Osteoblast (primary cell): ENCODE data around the gene P4HTM. TPM values are rescaled to one million over a fixed set of nuclear protein-coding genes. Genes with fewer than 3 reads are reported as not detected.

Experiments used
- DNase-seq: peaks from one replicate; pipeline ENCODE4 v3.0.0; 2011; ENCODE audit warnings: low spot score, mixed read lengths; ENCODE audit not compliant: insufficient read length; ENCODE audit errors: missing footprints
- H2AFZ ChIP-seq: 2 replicates; pipeline ENCODE4 v1.6.0; 2011; ENCODE audit warnings: mild to moderate bottlenecking, low read length
- H3K27ac ChIP-seq: 2 replicates; pipeline ENCODE4 v1.5.1; 2011; ENCODE audit warnings: mild to moderate bottlenecking, low read depth, low read length, moderate library complexity
- H3K27me3 ChIP-seq: 2 replicates; pipeline ENCODE4 v1.6.0; 2012; ENCODE audit warnings: mild to moderate bottlenecking, control low read depth, inconsistent platforms, low read length, moderate library complexity; ENCODE audit not compliant: insufficient read depth
- H3K36me3 ChIP-seq: 2 replicates; pipeline ENCODE4 v1.5.1; 2011; ENCODE audit warnings: mild to moderate bottlenecking, low read length, control low read depth, moderate library complexity; ENCODE audit not compliant: insufficient read depth
- H3K4me1 ChIP-seq: 2 replicates; pipeline ENCODE4 v1.5.1; 2011; ENCODE audit warnings: mild to moderate bottlenecking, low read length, control low read depth, moderate library complexity; ENCODE audit not compliant: insufficient read depth
- H3K4me2 ChIP-seq: 2 replicates; pipeline ENCODE4 v1.6.0; 2011; ENCODE audit warnings: mild to moderate bottlenecking, low read length; ENCODE audit not compliant: insufficient read depth
- H3K4me3 ChIP-seq: fragments of 200-600 bp; sonication (generic); 3 replicates; pipeline ENCODE4 v1.5.1; 2012; ENCODE audit warnings: mild to moderate bottlenecking, low read length, inconsistent platforms; ENCODE audit not compliant: insufficient read depth
- H3K79me2 ChIP-seq: 2 replicates; pipeline ENCODE4 v1.6.0; 2012; ENCODE audit warnings: mild to moderate bottlenecking, low read length, control low read depth, inconsistent platforms; ENCODE audit not compliant: insufficient read depth
- H3K9me3 ChIP-seq: 2 replicates; pipeline ENCODE4 v1.5.1; 2011; ENCODE audit warnings: low read depth, low read length, control low read depth
- H4K20me1 ChIP-seq: 2 replicates; pipeline ENCODE4 v1.6.0; 2012; ENCODE audit warnings: mild to moderate bottlenecking, low read length, control low read depth; ENCODE audit not compliant: insufficient read depth
- total RNA-seq: library from RNA; depleted of rRNA; stranded (reverse); fragments of >200 nt; gene quantifications from 2 replicates; pipeline ENCODE4 v1.2.3, GENCODE V29; 2012
- TF ChIP-seq, protein P1 (sequence below): IDR thresholded peaks from 2 replicates; pipeline ENCODE4 v1.5.1; 2011; ENCODE audit warnings: mild to moderate bottlenecking, low read depth, low read length, moderate library complexity; ENCODE audit errors: extremely low read depth

Gene P4HTM
- total RNA-seq, 1 donor = 31.8 TPM

DNA sequence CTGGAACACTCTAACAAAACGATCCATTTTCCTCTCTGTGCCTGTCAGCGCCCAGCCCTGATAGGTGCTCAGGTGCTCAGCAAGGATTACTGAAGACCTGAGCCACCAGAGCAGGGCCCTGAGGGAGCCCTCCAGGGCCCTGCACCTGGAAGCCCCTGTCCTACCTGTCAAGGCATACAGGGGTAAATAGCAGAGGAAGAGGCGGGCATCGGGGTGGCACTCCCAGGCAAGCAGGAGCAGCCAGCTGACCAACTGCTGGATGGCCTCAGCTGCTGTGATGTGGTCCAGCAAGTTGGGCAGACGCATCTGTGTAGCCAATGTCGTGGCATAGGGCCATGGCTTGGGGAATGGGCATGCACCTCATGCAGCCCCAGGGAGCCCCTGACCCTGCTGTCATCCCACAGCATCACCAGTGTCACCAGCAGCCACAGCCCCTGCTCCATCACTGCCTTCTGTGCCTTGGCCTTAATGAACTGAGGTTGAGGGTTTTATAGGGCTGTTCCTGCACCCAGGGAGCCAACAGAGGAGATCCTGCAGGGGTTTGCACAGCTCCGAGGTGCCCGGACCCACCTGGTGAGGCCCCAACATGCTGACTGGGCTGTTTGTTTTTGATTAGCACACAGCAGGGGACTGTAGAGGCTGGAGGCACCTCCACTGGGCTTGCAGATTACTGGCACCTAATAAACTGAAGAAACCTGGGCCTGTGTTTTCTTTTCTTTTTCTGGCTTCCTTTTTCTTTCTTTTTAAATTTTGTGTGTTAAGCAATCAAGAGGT lies 9.2 kb downstream of the P4HTM start:
- no peaks in the 10 kb centered on the region for H3K4me1 ChIP-seq
- H4K20me1 ChIP-seq = peaks cover 2% of the 10 kb centered on the region
- peaks cover 9% of the 10 kb centered on the region for H3K79me2 ChIP-seq
- H3K36me3 ChIP-seq = peaks cover 4% of the 10 kb centered on the region
- TF ChIP-seq, protein P1, sequence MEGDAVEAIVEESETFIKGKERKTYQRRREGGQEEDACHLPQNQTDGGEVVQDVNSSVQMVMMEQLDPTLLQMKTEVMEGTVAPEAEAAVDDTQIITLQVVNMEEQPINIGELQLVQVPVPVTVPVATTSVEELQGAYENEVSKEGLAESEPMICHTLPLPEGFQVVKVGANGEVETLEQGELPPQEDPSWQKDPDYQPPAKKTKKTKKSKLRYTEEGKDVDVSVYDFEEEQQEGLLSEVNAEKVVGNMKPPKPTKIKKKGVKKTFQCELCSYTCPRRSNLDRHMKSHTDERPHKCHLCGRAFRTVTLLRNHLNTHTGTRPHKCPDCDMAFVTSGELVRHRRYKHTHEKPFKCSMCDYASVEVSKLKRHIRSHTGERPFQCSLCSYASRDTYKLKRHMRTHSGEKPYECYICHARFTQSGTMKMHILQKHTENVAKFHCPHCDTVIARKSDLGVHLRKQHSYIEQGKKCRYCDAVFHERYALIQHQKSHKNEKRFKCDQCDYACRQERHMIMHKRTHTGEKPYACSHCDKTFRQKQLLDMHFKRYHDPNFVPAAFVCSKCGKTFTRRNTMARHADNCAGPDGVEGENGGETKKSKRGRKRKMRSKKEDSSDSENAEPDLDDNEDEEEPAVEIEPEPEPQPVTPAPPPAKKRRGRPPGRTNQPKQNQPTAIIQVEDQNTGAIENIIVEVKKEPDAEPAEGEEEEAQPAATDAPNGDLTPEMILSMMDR = no peak
- no peak overlapping the region for H3K4me3 ChIP-seq
- no peaks in the 10 kb centered on the region for H3K27me3 ChIP-seq
- H3K9me3 ChIP-seq = no peaks in the 10 kb centered on the region
- H3K27ac ChIP-seq = no peak overlapping the region
- H2AFZ ChIP-seq = no peak overlapping the region
- no peak overlapping the region for H3K4me2 ChIP-seq
- DNase-seq = peak; percentile 15

DNA sequence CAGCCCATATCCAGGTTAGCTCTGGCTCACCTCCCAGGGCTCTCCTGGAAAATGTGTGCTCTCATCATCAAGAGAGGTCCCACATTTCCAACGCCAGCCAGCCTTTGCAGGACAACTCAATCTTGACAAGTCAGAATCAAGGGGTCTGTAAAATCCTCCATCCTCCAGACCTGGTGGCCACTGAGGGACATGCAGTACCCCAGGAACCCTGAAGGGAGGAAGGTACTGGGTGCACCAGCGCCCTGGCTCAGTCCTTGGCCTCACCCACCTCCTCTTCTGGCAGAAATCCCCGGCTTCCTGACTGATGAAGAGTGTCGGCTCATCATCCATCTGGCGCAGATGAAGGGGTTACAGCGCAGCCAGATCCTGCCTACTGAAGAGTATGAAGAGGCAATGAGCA lies 11.1 kb downstream of the P4HTM start:
- no peaks in the 10 kb centered on the region for H3K36me3 ChIP-seq
- TF ChIP-seq, protein P1 = no peak
- H3K4me2 ChIP-seq = no peak overlapping the region
- H3K27ac ChIP-seq = no peak overlapping the region
- H3K27me3 ChIP-seq = no peaks in the 10 kb centered on the region
- peaks cover 3% of the 10 kb centered on the region for H3K79me2 ChIP-seq
- peak; percentile 60 for DNase-seq
- no peaks in the 10 kb centered on the region for H3K9me3 ChIP-seq
- H4K20me1 ChIP-seq = peaks cover 2% of the 10 kb centered on the region
- H3K4me1 ChIP-seq = peaks cover 2% of the 10 kb centered on the region
- H2AFZ ChIP-seq = no peak overlapping the region
- H3K4me3 ChIP-seq = no peak overlapping the region

DNA sequence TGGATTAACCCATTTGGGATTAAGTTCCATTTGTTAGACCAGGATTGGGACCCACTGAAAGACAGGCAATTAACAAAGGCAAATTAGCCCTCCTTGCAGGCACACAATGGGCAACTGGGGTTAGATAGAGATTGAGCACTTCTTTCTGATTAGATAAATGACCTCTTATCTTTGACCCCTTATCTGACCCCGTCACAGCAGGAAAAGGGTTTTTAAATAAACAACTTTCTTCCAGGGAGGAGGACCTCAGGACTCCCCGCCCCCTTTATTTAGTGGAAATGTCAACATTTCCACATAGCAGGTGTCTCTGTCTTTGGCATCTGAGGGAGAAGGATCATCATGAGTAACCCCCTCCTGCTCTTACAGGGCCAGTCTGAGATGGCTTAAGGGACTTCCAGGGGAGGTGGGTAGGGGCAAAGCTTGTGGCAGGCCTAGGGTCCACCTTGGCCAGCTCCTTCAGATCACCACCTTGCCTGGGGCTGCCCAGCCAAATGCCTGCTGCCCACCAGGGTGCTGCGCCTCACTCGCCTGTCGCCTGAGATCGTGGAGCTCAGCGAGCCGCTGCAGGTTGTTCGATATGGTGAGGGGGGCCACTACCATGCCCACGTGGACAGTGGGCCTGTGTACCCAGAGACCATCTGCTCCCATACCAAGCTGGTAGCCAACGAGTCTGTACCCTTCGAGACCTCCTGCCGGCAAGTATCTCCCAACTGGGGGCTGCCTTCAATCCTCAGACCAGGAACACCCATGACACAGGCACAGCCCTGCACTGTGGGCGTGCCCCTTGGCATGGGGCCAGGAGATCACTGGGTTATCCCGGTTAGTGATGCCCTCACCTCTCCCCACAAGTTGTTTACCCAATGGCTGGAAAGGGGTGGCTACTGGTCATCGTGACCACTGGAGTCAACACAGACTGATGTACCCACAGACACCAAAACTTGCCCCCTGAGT lies 14.6 kb downstream of the P4HTM start:
- H3K4me3 ChIP-seq = no peak overlapping the region
- no peaks in the 10 kb centered on the region for H3K27me3 ChIP-seq
- DNase-seq = peak; percentile 75
- TF ChIP-seq, protein P1 = no peak
- H2AFZ ChIP-seq = no peak overlapping the region
- peaks cover 32% of the 10 kb centered on the region for H3K79me2 ChIP-seq
- H3K4me1 ChIP-seq = peaks cover 16% of the 10 kb centered on the region
- no peak overlapping the region for H3K27ac ChIP-seq
- H4K20me1 ChIP-seq = peaks cover 14% of the 10 kb centered on the region
- no peaks in the 10 kb centered on the region for H3K36me3 ChIP-seq
- no peak overlapping the region for H3K4me2 ChIP-seq
- no peaks in the 10 kb centered on the region for H3K9me3 ChIP-seq

DNA sequence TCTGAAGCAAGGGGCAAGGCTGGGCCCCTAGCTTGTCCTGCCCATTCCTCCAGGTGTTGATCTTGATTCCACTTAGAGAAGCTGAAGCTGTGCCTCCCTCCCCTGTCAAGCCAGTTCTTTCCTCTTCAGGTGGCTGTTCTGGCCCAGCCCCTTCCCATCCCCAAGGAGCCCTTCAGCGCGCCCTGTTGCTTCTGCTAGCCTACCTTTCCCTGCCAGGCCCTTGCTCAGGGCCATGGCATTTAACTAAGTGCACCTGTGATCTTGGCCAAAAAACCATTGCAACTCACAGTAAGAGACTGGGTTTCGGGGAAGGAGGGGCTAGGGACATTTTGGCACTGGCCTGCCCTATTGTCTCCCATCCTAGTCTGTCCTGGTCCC lies 15.3 kb downstream of the P4HTM start:
- H3K36me3 ChIP-seq = no peaks in the 10 kb centered on the region
- H3K27me3 ChIP-seq = no peaks in the 10 kb centered on the region
- peaks cover 16% of the 10 kb centered on the region for H3K4me1 ChIP-seq
- TF ChIP-seq, protein P1 = no peak
- peak; percentile 31 for DNase-seq
- peaks cover 15% of the 10 kb centered on the region for H4K20me1 ChIP-seq
- no peak overlapping the region for H3K27ac ChIP-seq
- peaks cover 38% of the 10 kb centered on the region for H3K79me2 ChIP-seq
- no peaks in the 10 kb centered on the region for H3K9me3 ChIP-seq
- no peak overlapping the region for H2AFZ ChIP-seq
- H3K4me2 ChIP-seq = no peak overlapping the region
- no peak overlapping the region for H3K4me3 ChIP-seq
